HK-2 (cell line): ENCODE results near the gene TRANK1.
"Not testable (repeated sequence)": the region's sequence is repeated elsewhere in the genome, so short reads cannot be mapped to it uniquely, and the experiment has no call there.

Experiments used
- DNase-seq: peaks from one replicate; pipeline ENCODE4 v3.0.0-alpha.2; 2018; ENCODE audit not compliant: unreplicated experiment

Gene TRANK1

DNA sequence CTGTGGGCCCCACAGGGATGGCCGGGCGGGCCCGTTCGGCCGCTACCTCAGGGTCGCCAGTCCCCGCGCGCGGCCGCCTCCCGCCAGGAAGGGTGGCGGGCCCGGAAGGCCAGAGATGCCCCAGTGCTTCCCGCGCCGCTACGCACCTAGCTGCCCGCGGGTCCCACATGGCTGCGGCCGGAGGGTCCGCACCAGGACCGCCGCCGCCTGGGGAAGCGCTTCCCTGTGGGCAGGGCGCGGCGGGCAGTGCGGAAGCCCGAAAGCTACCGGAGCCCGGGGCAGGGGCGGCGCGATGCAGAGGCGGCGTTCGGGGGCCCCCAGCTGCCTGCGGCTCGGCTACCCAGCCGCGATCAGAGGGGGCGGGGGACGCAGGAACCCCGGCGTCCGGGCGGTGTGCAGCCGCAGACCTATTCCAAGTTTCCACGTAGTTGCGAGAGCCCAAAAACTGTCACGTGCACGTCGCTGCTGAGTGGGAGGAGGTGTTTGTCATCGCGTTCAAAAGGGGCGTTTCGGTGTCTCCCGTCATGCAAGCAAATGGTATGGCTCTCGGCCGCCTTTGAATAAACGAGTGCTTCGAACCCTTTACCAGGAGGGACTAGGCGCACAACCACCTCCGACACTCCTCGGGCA, at the start of gene TRANK1:
TSS of gene TRANK1 (minus strand) at position 414 of the 630 bp plus-strand sequence. CDS start at position 169, 245 bp downstream.
- no peak for DNase-seq

DNA sequence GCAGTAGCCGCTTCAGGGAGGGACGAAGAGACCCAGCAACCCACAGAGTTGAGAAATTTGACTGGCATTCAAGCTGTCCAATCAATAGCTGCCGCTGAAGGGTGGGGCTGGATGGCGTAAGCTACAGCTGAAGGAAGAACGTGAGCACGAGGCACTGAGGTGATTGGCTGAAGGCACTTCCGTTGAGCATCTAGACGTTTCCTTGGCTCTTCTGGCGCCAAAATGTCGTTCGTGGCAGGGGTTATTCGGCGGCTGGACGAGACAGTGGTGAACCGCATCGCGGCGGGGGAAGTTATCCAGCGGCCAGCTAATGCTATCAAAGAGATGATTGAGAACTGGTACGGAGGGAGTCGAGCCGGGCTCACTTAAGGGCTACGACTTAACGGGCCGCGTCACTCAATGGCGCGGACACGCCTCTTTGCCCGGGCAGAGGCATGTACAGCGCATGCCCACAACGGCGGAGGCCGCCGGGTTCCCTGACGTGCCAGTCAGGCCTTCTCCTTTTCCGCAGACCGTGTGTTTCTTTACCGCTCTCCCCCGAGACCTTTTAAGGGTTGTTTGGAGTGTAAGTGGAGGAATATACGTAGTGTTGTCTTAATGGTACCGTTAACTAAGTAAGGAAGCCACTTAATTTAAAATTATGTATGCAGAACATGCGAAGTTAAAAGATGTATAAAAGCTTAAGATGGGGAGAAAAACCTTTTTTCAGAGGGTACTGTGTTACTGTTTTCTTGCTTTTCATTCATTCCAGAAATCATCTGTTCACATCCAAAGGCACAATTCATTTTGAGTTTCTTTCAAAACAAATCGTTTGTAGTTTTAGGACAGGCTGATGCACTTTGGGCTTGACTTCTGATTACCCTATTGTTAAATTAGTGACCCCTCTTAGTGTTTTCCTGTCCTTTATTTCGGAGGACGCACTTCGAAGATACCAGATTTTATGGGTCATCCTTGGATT, 48.8 kb upstream of the TRANK1 start, which contains the start of gene MLH1:
TSS of gene MLH1 (plus strand) at position 193 of the 958 bp plus-strand sequence. CDS start at position 223, 30 bp downstream.
- DNase-seq = peak; percentile 84

DNA sequence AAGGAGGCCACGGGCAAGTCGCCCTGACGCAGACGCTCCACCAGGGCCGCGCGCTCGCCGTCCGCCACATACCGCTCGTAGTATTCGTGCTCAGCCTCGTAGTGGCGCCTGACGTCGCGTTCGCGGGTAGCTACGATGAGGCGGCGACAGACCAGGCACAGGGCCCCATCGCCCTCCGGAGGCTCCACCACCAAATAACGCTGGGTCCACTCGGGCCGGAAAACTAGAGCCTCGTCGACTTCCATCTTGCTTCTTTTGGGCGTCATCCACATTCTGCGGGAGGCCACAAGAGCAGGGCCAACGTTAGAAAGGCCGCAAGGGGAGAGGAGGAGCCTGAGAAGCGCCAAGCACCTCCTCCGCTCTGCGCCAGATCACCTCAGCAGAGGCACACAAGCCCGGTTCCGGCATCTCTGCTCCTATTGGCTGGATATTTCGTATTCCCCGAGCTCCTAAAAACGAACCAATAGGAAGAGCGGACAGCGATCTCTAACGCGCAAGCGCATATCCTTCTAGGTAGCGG, 48.0 kb upstream of the TRANK1 start, which contains the start of gene EPM2AIP1:
TSS of gene EPM2AIP1 (minus strand) at position 326 of the 520 bp plus-strand sequence. CDS start at position 272, 54 bp downstream.
- peak; percentile 97 for DNase-seq

DNA sequence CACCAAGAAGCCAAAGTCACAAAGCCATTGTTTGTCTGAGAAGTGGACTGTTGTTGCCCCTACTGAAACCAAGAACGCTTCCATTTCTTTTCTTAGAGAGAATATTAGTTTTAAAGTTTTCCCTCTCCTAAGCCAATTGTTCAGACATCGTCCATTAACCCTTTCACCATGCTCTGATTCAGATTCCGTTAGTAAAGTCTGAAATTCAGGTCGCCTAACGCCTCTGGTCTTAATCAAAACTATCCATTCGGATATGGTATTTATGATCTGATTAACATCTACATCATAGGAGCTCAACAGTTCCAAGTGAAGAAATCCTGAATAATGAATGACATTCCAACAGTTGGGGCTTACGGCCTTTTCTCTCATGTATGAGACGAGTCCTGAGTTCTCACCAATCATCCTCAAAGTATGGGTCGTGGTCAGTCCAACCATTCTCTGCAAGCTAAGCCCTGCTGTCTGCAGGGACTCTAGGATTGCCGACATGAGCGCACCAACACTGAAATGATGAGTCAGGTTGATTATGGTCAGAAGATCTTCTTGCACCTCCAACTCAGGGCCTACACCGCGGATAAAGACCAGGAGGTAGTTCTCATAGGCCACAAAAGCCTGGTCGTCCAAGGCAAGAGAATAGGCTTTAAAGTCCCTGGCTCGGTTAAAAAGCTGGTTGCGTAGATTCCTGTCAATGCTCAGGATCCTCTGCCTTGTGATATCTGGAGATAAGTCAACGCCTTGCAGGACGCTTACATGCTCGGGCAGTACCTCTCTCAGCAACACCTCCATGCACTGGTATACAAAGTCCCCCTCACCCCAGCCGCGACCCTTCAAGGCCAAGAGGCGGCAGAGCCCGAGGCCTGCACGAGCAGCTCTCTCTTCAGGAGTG, 47.3 kb upstream of the TRANK1 start:
- DNase-seq = no peak

DNA sequence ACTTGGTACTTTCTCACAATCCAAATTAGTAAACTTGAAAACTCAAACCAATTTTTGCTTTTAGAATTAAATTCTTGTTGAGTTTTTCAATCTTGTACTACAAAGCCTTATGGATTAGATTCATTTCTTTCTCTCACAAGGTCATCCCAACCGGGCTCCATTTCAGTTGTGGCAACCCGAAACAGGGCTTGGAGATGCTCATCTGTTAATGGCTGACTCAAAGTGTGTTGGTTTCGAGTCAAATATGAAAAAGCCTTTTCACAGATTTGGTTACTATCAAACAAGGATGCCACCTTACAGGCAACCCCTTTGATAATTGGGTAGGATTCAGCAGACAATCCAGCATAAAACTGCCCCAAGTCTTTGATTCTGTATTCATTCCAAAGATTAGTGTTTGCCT, 46.3 kb upstream of the TRANK1 start:
- DNase-seq = no peak

DNA sequence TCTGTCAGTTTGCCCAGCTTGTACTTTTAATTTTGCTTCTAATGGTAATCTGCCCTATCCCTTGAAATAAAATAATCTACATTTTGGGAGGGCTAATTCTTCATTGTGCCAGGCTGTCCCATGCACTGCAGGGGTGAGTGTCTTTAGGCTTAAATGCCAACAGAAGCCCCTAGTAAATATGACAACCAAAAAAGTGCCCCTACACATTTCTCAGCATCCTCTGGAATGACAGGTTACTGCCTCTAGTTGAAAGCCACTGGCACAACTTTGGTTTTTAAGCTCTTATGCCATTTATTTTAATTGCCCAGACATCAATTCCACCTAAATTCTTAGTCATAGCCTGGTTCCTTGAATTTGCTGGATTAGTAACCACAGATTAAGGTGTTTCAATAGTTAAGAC, 44.7 kb upstream of the TRANK1 start:
- no peak for DNase-seq

DNA sequence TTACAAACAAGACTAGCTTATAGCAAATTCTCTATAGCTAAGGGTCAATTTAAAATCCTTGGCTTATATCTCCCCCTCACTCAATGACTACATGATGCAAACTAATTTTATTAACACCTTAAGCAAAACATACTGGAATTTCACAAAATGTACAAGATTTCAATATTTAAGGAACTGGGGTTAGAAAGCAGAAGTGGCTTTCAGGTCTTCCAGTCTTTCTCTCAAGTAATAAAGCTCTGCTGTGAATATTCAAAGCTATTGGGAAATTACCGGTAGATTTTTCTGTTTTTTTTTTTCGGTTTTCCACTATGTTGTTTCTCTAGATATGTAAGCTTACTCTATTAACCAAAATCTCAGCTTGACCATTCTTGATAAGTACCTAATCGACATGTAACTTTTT, 44.2 kb upstream of the TRANK1 start:
- no peak for DNase-seq

DNA sequence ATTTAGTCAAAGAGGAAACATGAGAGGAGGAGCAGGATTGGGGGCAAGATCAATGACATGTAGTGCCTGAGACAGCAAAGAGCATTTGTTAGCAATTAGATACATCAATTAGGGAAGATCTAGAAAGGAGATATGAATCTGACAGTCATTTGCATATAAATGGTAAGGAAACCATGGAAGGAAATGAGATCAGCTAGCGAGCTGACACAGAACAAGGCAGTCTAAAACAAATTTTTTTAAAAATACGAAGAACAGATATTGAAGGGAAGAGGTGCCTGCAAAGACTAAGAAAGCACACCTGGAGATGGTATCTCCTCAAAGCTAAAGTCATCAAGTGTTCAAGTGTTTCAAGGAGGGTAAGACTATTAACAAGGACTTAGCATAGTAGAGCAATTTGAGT, 43.5 kb upstream of the TRANK1 start:
- DNase-seq = no peak

DNA sequence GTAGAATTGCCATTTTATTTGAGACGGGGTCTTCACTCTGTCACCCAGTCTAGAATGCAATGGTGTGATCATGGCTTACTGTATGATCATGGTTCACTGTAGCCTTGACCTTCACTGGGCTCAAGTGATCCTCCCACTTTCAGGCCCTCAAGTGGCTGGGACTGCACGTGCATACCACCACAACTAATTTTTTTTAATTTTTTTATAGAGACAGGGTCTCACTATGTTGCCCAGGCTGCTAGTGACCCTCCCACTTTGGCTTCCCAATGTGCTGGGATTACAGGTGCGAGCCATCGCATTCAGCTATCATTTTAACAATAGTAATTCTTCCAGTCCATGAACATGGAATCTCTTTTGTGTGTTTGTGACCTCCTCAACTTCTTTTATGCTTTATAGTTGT, 36.2 kb upstream of the TRANK1 start:
- DNase-seq = no peak

DNA sequence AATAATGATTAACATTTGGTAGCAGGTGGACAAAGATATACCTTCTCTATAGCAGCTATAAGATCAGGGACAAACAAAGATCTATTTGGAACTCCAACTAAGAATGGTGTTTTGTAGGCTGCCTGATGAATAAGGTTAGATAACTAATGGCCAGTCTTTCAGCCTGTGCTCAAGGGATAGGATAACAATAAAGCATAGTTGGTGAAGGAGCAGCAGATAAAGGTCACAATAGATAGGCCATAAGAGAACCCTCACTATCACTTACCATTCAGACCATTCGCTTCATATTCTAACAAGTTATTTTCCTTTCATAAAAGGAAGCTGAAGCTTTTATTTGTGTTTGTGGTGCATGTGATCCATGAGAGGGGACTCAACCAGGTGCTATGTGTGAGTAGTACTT, 28.3 kb upstream of the TRANK1 start:
- no peak for DNase-seq

DNA sequence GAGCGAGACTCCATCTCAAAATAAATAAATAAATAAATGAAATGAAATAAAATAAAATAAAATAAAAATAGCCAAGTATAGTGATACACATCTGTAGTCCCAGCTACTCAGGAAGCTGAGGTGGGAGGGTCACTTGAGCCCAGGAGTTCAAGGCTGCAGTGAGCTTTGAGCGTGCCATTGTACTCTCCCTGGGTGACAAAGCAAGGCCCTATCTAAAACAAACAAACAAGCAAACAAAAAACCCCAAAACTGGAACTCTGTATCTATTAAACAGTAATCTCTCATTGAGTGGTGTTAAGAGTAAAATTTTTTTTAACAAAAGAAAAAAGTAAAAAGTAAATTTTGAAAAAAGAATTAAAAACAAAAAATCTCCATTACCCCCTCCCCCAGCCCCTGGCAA, 27.3 kb upstream of the TRANK1 start:
- no peak for DNase-seq

DNA sequence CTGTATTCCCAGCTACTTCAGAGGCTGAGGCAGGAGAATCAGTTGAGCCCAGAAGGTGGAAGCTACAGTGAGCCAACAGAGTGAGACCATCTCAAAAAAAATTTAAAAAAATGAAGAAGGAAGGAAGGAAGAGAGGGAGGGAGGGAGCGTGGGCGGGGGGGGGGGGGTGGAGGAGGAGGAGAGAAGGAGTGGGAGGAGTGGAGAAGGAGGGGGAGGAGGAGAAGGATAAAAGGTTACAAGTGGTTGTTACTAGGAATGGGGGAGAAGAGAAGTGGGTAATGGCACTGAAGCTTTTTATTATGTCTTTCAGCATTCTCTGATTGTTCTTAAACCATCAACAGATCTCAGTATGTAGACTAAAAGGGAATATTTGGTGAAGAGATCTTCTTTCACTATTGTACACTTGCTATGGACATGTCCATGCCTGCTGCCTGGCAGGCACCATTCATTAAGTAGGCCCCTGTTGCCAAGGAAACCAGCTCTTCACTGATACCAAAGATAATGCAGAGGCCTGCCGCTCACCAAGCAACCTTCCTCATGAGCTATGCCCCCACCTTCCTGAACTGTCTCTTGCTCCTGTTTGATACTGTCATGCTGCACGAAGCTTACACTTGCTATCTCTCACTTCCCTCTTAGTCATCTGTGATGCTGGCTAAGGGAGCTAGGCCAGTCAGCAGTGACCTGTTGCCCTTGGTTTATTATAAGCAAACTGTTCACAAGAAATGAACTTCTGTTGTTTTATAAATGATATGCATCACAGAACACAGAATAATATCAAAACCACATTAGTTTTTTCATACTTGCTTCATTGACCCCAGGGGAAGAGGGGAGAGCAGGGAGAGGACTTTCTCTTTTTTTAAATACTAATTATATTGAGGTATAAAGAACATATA, 24.9 kb upstream of the TRANK1 start:
- DNase-seq = peak; percentile 7

DNA sequence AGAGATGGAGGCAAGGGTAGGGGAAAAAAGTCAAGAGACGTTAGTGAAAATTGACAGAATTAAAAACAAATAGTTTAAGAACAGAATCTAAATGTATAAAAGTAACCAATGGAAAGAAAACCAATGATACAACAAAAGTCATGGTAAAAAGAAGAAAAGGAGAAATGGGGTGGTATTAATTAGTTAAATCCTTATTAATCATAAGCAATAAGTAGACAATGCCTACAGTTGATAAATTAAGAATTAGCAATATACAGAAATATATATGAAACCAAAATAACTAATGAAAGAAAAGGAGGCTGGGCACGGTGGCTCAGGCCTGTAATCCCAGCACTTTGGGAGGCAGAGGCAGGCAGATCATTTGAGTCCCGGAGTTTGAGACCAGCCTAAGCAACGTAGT, 24.2 kb upstream of the TRANK1 start:
- no peak for DNase-seq

DNA sequence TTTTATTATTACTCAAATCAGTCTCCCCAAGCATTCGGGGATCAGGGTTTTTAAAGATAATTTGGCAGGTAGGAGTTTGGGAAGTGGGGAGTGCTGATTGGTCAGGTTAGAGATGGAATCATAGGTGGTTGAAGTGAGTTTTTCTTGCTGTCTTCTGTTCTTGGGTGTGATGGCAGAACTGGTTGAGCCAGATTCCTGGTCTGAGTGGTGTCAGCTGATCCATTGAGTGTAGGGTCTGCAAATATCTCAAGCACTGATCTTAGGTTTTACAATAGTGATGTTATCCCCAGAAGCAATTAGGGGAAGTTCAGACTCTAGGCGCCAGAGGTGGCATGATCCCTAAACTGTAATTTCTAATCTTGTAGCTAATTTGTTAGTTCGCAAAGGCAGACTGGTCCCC, 20.6 kb upstream of the TRANK1 start:
- DNase-seq = no peak

DNA sequence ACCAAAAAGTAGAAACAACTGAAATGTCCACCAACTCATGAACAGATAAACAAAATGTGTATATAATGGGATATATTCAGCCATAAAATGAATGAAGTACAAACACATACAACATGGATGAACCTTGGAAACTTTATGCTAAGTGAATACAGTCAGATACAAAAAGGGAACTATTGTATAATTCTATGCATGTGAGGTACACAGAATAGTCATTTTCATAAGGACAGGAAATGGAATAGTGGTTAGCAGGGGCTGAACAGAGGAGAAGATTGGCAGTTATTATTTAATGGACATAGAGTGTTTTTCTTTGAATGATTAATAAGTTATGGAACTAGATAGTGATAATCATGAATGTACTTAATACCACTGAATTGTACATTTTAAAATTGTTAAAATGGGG, 20.0 kb upstream of the TRANK1 start:
- DNase-seq = no peak

DNA sequence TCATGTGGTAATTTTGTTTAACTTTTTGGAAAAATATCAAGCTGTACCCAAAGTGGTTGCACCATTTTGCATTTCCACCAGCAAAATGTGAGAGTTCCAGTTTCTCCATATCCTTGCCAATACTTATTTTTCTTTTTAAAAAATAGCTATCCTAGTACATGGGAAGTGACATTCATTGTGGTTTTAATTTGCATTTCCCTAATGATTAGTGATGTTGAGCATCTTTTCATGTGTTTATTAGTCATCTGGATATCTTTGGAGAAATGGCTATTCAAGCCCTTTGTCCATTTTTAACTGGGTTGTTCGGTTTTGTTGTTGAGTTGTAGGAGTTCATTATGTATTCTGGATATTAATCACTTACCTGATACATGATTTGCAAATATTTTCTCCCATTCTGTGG, 19.5 kb upstream of the TRANK1 start:
- no peak for DNase-seq

DNA sequence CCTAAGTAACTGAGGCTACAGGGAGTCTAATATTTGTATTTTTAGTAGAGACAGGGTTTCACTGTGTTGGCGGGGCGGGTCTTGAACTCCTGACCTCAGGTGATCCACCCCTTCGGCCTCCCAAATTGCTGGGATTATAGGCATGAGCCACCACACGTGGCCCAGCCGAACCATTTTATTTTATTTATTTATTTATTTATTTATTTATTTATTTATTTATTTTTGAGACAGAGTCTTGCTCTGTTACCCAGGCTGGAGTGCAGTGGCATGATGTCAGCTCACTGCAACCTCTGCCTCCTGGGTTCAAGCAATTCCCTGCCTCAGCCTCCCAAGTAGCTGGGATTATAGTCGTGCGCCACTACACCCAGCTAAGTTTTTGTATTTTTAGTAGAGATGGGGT, 18.2 kb upstream of the TRANK1 start:
- not testable (repeated sequence) for DNase-seq

DNA sequence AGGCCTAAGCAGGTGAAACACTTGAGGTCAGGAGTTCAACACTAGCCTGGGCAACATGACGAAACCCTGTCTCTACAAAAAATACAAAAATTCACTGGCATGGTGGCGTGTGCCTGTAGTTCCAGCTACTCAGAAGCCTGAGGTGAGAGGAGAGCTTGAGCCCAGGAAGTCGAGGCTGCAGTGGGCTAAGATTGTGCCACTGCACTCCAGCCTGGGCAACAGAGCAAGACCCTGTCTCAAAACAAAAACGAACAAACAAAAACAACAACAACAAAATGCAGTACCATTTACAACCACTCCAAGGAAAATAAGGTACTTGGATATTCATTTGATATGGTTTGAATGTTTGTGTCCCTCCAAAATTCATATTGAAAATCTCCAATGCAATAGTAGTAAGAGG, 15.6 kb upstream of the TRANK1 start:
- DNase-seq = no peak

DNA sequence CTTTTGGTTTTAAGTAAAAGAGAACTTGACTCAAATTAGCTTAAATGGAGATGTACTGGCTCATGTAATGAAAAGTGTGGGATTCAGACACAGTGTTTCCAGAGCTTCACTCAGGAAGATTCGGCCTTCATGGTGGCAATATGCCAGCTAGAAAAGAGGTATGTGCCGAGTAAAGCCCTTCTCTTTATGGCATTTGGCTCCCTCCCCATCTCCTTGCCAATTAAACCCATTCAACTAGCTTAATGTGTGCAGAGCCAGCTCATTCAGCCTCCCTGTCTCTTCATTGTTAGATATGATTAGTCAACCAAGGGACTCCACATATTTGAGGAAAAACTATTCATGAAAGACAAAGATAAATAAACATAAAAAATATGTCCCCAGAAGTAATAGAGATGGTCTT, 15.0 kb upstream of the TRANK1 start:
- DNase-seq = no peak

DNA sequence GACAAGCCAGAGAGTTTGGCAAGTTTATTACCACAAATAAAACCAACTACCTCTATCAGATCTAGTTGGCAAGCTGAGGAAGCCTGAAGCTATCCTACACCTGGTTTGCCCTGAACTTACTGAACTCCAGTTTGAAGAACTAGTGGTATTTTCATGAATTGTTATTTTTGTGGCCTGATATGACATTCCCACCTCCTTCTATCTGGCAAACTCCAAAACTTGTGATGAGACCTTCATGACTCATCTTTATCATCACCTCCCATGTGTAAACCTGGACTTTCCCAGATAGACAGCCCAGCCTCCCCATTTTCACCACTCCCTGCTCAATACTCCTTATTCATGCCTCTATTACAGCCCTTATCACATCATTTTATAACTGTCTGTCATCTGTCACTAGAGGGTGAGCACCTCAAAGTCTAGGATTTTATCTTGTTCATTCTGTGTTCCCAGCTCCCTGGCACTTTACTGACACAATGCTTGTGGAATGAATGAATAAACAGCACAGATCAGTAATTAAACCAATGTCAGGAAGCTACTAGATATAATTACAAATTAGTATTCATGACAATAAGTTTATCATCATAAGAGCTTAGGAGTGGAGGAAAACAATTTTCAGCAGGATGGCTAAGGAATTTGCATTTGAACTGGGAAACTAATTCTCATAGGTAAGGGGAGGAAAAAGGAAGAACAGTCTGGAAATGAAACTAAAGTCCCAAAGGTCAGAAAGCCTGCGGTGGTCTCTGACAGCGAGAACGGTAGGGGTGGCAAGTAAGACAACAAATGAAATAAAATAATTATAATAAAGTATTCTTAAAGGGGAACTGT, 13.2 kb upstream of the TRANK1 start:
- DNase-seq = peak; percentile 11
